ENCODE results near the gene ECSCR.

ECSCR gene

GRCh38 chr5:139457653-139458306, 4.8 kb downstream of the ECSCR start:
- DNase-seq (ENCODE audit: low read depth) = no peak
- H3K4me3 ChIP-seq (ENCODE audit: low read length) = no peak overlapping the region
- TF ChIP-seq, protein P1, sequence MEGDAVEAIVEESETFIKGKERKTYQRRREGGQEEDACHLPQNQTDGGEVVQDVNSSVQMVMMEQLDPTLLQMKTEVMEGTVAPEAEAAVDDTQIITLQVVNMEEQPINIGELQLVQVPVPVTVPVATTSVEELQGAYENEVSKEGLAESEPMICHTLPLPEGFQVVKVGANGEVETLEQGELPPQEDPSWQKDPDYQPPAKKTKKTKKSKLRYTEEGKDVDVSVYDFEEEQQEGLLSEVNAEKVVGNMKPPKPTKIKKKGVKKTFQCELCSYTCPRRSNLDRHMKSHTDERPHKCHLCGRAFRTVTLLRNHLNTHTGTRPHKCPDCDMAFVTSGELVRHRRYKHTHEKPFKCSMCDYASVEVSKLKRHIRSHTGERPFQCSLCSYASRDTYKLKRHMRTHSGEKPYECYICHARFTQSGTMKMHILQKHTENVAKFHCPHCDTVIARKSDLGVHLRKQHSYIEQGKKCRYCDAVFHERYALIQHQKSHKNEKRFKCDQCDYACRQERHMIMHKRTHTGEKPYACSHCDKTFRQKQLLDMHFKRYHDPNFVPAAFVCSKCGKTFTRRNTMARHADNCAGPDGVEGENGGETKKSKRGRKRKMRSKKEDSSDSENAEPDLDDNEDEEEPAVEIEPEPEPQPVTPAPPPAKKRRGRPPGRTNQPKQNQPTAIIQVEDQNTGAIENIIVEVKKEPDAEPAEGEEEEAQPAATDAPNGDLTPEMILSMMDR (conservative IDR thresholded peaks at IDR 0.05; ENCODE audit: low read length) = no peak

DNA sequence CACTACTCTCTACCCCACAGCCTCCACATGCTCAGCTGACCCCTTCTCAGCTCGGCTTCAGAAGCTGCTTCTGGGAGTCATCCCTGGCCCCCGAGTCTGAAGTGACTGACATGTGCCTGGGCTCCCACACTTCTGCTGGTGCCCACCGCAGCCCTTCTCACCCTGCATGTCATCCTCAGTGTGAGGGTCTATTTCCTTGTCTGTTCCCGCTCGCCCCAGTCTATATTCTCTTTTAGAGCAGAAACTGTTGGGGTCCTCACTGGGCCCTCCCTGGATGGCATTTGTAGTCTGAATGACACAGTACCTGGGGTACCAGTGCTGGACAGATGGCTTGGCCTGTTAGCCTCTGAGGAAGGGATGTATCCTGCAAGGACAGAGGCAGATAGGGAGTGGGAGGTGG, 5.3 kb downstream of the ECSCR start:
- TF ChIP-seq, protein P1 (conservative IDR thresholded peaks at IDR 0.05; ENCODE audit: low read length) = no peak
- DNase-seq (ENCODE audit: low read depth) = no peak
- no peak overlapping the region for H3K4me3 ChIP-seq (ENCODE audit: low read length)

GRCh38 chr5:139456776-139457175, 5.8 kb downstream of the ECSCR start:
- TF ChIP-seq, protein P1 (conservative IDR thresholded peaks at IDR 0.05; ENCODE audit: low read length) = no peak
- no peak for DNase-seq (ENCODE audit: low read depth)
- H3K4me3 ChIP-seq (ENCODE audit: low read length) = no peak overlapping the region

DNA sequence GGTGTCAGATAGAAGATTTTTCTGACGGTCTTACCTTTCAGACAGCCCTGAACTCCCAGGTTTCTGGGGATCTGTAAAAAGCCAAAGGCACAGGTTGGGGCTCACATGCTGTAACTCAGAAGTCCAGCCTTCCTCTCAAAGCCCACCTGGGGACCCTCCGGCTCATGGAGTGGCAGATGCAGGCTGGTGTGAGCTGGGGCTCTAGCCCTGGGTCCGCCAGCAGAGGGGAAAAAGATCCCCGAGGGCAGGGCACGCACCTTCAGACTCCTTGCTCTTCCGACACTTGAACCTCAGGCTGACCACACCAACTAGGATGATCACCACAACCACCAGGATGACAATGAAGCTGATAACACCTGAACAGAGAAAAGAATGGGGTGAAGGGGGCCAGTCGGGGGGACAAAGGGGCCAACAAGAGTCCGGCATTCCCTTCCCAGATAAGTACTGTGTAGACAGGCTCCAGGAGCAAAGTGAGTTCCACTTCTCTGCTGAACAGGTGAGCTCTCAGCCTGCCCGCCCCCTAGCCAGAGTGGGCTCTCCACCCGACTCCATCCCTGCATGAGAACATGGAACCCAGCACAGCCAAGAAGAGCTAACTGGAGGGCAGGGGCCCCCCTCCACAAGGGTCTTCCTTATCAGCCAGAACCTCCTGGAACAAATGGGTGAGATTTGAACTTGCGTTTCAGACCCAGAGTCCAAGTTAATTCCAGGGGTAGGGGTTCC, 7.8 kb downstream of the ECSCR start:
- DNase-seq (ENCODE audit: low read depth) = no peak
- TF ChIP-seq, protein P1 (conservative IDR thresholded peaks at IDR 0.05; ENCODE audit: low read length) = no peak
- no peak overlapping the region for H3K4me3 ChIP-seq (ENCODE audit: low read length)

GRCh38 chr5:139453683-139454567, 8.6 kb downstream of the ECSCR start:
- TF ChIP-seq, protein P1 (conservative IDR thresholded peaks at IDR 0.05; ENCODE audit: low read length) = no peak
- DNase-seq (ENCODE audit: low read depth) = no peak
- no peak overlapping the region for H3K4me3 ChIP-seq (ENCODE audit: low read length)

GRCh38 chr5:139451878-139452660, 10.5 kb downstream of the ECSCR start:
- no peak overlapping the region for H3K4me3 ChIP-seq (ENCODE audit: low read length)
- no peak for DNase-seq (ENCODE audit: low read depth)
- TF ChIP-seq, protein P1 (conservative IDR thresholded peaks at IDR 0.05; ENCODE audit: low read length) = no peak
